Measurements from ENCODE around the gene RNF213. TPM values are rescaled to one million over a fixed set of nuclear protein-coding genes. Genes with fewer than 3 reads are reported as not detected.
A peak's percentile ranks its signal among the peaks of the same experiment; 100 is the strongest.

RNF213 gene
- total and polyA plus RNA-seq, 10 donors = 36.7 to 481 (median 337) TPM

DNA sequence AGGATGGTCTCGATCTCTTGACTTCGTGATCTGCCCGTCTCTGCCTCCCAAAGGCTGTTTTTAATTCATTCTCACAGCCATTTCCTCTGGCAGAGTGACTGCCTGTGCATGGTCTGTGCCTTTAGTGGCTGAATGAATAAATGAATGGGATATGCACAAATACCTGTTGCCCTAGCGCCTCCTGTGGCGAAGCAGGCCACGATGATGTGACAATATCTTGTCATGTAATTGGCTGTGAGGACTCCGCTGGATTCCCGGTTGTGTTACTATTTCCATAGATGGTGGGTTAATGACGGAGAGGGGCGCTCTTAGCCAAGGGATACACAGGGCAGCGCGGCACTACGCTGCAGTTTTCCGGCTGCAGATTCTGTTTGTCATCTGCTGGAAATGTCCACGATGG lies 127.5 kb downstream of the RNF213 start:
- WGBS, 5 donors = 94 to 97% (median 96%) methylated on average over 15 of the region's 15 CpGs
- H3K4me3 ChIP-seq = no peak overlapping the region
- no peaks in the 10 kb centered on the region for H3K27me3 ChIP-seq (replicated peaks in 1 of 7)
- intact Hi-C loops (cut with DNase I; ENCODE audit: low total_unique reads) = no loop called here
- peaks cover 6 to 100% (median 100%) of the 10 kb centered on the region in 6 donors for H3K36me3 ChIP-seq
- peaks cover 0 to 22% (median 5%) of the 10 kb centered on the region in 6 donors for H3K4me1 ChIP-seq
- TF ChIP-seq POLR2A (IDR thresholded peaks at IDR 0.05) (no peak), POLR2AphosphoS5 (IDR thresholded peaks at IDR 0.05) (no peak)
- TF ChIP-seq, protein P1, sequence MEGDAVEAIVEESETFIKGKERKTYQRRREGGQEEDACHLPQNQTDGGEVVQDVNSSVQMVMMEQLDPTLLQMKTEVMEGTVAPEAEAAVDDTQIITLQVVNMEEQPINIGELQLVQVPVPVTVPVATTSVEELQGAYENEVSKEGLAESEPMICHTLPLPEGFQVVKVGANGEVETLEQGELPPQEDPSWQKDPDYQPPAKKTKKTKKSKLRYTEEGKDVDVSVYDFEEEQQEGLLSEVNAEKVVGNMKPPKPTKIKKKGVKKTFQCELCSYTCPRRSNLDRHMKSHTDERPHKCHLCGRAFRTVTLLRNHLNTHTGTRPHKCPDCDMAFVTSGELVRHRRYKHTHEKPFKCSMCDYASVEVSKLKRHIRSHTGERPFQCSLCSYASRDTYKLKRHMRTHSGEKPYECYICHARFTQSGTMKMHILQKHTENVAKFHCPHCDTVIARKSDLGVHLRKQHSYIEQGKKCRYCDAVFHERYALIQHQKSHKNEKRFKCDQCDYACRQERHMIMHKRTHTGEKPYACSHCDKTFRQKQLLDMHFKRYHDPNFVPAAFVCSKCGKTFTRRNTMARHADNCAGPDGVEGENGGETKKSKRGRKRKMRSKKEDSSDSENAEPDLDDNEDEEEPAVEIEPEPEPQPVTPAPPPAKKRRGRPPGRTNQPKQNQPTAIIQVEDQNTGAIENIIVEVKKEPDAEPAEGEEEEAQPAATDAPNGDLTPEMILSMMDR (IDR thresholded peaks at IDR 0.05 in 8 of 11, conservative IDR thresholded peaks at IDR 0.05 in 3 of 11) = no peak
- H3K9me3 ChIP-seq = no peaks in the 10 kb centered on the region
- no peak overlapping the region for H3K27ac ChIP-seq
- DNase-seq = no peak

DNA sequence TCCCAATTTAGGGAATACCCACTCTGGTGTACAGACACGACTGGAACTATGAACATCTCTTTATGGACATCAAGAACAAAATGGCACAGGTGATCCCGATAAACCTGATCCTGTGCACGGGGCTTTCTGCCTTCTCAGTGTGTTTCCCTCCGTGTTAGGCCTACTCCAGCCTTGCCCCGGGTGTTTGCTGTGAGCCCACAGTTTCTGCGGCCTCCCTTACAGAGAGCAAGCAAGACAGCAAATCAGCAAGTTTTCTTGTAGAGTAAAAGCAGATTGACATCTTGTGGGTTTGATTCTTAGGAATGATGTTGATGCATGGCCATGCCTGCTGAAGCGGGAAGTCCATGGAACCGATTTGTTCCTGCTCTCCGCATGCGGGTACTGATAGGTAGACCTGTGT lies 127.9 kb downstream of the RNF213 start:
- intact Hi-C loops (cut with DNase I; ENCODE audit: low total_unique reads) = no loop called here

DNA sequence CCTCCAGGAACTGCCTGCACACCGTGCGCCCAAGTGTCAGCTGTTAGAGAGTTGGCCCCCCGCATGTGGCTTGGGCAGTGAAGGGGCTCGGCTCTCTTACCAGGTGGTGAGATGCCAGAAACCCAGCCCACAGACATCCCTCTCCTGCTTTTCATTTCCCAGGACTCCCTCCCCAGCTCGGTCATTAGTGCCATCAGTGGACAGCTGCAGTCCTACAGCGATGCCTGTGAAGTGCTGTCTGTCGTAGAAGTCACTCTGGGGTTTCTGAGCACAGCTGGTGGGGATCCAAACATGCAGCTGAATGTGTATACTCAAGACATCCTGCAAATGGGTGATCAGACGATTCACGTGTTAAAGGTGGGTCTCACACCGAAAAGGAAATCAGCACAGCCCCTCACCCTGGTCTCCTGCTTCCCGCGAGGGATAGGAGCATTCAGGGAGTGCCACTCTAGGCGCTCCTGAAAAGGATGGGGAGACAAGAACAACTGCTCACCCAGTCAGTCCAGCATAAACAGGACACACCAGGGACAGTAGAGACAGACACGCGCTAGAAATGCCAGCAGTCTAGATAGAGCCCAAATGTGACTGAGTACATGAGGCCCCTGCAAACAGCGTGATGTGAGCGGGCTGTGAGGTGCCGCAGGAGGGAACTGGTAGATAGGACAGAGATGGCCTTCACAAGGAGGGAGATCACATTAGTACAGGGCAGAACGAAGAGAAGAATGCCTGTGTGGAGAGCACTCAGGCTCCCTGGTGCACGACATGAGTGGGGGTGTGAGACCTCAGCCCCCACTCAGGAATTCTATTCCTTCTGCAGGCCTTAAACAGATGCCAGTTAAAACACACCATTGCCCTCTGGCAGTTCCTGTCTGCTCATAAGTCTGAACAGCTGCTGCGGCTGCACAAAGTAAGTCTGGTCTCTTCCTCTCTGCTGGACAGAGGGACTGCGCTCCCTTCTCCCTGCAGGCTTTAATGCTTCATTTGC lies 128.7 kb downstream of the RNF213 start:
- Histone ChIP-seq H3K4me1 (peaks cover 0 to 11% (median under 1%) of the 10 kb centered on the region in 6 donors), H3K36me3 (peaks cover 6 to 100% (median 100%) of the 10 kb centered on the region in 6 donors), H3K27me3 (replicated peaks in 1 of 7) (no peaks in the 10 kb centered on the region), H3K4me3 (no peak overlapping the region), H3K27ac (peak overlapping the region in 1 of 8 donors; percentile 16), H3K9me3 (no peaks in the 10 kb centered on the region)
- no peak for DNase-seq
- intact Hi-C loops (cut with DNase I; ENCODE audit: low total_unique reads) = no loop called here
- TF ChIP-seq, protein P1 (IDR thresholded peaks at IDR 0.05 in 8 of 11, conservative IDR thresholded peaks at IDR 0.05 in 3 of 11) = no peak
- peak in 1 of 3 donors; percentile 28 for TF ChIP-seq POLR2AphosphoS5 (IDR thresholded peaks at IDR 0.05)
- 93 to 95% (median 94%) methylated on average over 20 to 22 of the region's 22 CpGs for WGBS, 5 donors

More for the DNA sequence above, 127.9 kb downstream of the RNF213 start:
- Histone ChIP-seq H3K36me3 (peaks cover 6 to 100% (median 100%) of the 10 kb centered on the region in 6 donors), H3K4me3 (no peak overlapping the region), H3K4me1 (peaks cover 0 to 18% (median 3%) of the 10 kb centered on the region in 6 donors), H3K27ac (peak overlapping the region in 1 of 8 donors; percentile 16), H3K9me3 (no peaks in the 10 kb centered on the region), H3K27me3 (replicated peaks in 1 of 7) (no peaks in the 10 kb centered on the region)
- DNase-seq = no peak
- TF ChIP-seq POLR2A (IDR thresholded peaks at IDR 0.05) = no peak
- TF ChIP-seq, protein P1 (IDR thresholded peaks at IDR 0.05 in 8 of 11, conservative IDR thresholded peaks at IDR 0.05 in 3 of 11) = no peak
- no peak for TF ChIP-seq POLR2AphosphoS5 (IDR thresholded peaks at IDR 0.05)
- WGBS, 5 donors = 96 to 98% (median 97%) methylated on average over 6 to 10 of the region's 10 CpGs
